ENCODE results near the gene PAX7.

The PAX7 gene

DNA sequence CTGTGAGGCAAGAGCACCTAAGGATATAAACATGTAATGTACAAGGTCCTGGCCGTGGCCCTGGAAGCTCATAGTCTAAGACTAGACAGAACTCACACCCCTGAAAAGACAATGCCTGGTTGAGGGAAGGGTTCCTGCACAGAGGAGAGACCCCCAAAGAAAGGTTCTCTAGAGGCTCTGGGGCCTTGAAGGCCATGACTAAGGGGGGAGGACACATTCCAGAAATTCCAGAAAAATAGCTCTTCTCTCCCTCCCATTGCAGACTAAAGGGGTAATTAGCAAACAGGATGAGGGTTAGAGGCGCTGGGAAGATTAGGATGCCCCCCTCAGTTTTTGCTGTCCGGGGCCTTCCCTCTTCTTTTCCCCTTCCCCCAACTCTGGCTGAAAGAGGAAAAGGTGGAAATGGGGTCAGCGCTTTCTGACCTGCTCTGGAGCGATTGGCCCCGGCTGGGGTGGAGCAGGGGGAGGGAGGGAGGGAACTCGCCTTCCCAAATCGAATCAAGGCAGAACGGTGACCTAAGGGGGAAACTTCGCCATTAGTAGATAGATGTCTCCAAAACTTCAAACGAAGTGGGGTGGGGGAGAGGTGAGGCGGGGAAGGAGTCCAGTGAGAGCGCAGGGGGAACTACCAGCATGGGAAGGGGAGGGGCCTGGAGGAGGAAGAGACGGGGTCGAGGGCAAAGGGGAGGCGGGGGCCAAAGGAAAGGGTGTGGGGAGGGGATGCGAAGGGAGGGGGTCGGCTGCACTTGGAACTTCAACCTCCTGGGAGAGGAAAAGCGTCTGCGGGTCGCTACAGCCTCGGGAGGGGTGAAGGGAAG is 11.8 kb downstream of the PAX7 start:
- H3K27me3 ChIP-seq (replicated peaks; ENCODE audit: control insufficient read depth, insufficient read depth, low read length), result peaks cover 7% of the 10 kb centered on the region
- no peaks in the 10 kb centered on the region for H3K36me3 ChIP-seq (ENCODE audit: control insufficient read depth, insufficient read depth, low read length)
- TF ChIP-seq, protein P1, sequence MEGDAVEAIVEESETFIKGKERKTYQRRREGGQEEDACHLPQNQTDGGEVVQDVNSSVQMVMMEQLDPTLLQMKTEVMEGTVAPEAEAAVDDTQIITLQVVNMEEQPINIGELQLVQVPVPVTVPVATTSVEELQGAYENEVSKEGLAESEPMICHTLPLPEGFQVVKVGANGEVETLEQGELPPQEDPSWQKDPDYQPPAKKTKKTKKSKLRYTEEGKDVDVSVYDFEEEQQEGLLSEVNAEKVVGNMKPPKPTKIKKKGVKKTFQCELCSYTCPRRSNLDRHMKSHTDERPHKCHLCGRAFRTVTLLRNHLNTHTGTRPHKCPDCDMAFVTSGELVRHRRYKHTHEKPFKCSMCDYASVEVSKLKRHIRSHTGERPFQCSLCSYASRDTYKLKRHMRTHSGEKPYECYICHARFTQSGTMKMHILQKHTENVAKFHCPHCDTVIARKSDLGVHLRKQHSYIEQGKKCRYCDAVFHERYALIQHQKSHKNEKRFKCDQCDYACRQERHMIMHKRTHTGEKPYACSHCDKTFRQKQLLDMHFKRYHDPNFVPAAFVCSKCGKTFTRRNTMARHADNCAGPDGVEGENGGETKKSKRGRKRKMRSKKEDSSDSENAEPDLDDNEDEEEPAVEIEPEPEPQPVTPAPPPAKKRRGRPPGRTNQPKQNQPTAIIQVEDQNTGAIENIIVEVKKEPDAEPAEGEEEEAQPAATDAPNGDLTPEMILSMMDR (IDR thresholded peaks at IDR 0.05; ENCODE audit: insufficient read depth, low read length, poor library complexity, severe bottlenecking), result no peak
- H3K4me3 ChIP-seq (replicated peaks; ENCODE audit: low read depth, low read length), result no peak overlapping the region
- no peak for DNase-seq (ENCODE audit: extremely low read depth, insufficient read length)

DNA sequence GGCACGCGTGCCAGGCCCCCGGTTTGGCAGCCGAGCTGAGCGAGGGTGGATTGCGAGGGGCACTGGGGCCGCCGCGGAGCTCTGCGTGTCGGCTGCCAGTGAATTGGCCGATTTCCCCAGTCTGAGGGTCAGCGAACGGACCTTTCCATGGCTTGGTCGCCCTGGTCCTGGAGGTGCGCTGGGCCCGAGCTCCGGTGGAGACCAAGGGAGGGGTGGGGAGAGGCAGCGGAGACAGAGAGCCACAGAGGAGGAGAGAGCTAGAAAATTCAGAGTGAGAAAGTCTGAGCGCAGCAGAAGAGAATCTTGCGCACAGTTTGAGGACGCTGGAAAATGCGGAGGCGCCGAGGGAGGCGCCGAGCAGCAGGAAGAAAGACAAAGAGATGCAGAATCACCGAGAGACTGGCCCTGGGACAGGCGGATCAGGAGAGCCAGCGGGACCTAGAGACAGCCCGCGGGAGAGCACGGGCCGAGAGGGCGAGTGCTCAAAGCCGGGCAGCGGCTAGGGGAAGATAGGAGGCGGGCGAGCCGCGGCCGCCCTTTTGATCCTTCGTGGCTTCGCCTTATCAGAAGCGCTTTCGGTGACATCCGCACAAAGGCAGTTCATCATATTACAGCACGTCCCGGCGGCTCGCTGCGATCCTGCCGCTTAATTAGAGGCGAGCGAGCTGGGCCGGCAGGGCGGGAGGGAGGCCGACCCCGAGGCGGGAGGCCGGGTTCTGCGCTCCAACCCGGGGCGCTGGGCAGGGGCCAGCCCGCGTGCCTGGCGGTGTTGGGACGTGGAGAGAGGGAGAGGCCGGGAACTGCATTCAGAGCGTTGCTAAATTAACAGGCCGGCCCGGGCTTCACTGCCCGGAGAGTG is 12.7 kb downstream of the PAX7 start:
- peaks cover 5% of the 10 kb centered on the region for H3K27me3 ChIP-seq (replicated peaks; ENCODE audit: control insufficient read depth, insufficient read depth, low read length)
- TF ChIP-seq, protein P1 (IDR thresholded peaks at IDR 0.05; ENCODE audit: insufficient read depth, low read length, poor library complexity, severe bottlenecking), result no peak
- no peaks in the 10 kb centered on the region for H3K36me3 ChIP-seq (ENCODE audit: control insufficient read depth, insufficient read depth, low read length)
- no peak for DNase-seq (ENCODE audit: extremely low read depth, insufficient read length)
- no peak overlapping the region for H3K4me3 ChIP-seq (replicated peaks; ENCODE audit: low read depth, low read length)

DNA sequence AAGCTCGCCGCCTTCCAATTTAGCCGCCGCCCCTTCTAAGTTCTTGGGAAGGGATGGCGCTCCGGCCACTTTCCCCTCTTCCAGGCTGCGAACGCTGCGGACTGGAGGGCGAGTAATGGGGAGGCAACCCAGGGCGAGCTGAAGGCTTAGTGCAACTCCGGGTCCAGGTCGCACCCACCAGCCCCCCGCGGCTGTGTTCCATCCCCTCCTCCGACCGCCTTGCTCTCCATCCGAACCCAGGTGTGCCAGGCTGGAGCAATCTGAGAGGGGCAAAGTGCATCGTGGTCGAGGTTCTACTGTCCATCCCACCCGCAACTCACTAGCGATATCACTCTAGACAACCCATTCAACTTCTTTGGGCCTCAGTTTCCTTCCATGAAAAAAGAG is 13.4 kb downstream of the PAX7 start:
- peaks cover 3% of the 10 kb centered on the region for H3K27me3 ChIP-seq (replicated peaks; ENCODE audit: control insufficient read depth, insufficient read depth, low read length)
- TF ChIP-seq, protein P1 (IDR thresholded peaks at IDR 0.05; ENCODE audit: insufficient read depth, low read length, poor library complexity, severe bottlenecking), result no peak
- no peak for DNase-seq (ENCODE audit: extremely low read depth, insufficient read length)
- no peak overlapping the region for H3K4me3 ChIP-seq (replicated peaks; ENCODE audit: low read depth, low read length)
- no peaks in the 10 kb centered on the region for H3K36me3 ChIP-seq (ENCODE audit: control insufficient read depth, insufficient read depth, low read length)

DNA sequence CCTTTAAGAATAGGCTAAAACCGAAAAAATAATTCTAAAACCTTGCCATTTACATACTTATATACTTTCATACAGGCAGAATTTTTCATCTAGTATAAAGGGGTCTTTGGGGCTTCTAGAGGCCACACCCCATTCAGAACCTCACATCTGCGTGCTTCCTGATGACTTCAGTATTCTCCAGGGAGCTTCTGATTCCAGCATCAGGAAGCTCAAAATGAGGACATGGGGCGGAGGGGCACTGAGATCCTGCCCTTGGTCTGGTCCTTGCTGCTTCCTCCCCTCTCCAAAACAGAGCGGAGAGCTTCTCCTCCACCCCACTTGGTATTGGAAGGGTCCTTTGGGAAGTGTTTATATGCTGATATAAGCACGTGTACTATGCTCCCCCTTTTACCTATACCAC is 13.8 kb downstream of the PAX7 start:
- no peak for DNase-seq (ENCODE audit: extremely low read depth, insufficient read length)
- TF ChIP-seq, protein P1 (IDR thresholded peaks at IDR 0.05; ENCODE audit: insufficient read depth, low read length, poor library complexity, severe bottlenecking), result no peak
- peaks cover 3% of the 10 kb centered on the region; the same call in 1 of the 2 replicates for H3K27me3 ChIP-seq (replicated peaks; ENCODE audit: control insufficient read depth, insufficient read depth, low read length)
- H3K36me3 ChIP-seq (ENCODE audit: control insufficient read depth, insufficient read depth, low read length), result no peaks in the 10 kb centered on the region
- H3K4me3 ChIP-seq (replicated peaks; ENCODE audit: low read depth, low read length), result no peak overlapping the region

GRCh38 chr1:18644973-18645746 is 14.5 kb downstream of the PAX7 start:
- no peak overlapping the region for H3K4me3 ChIP-seq (replicated peaks; ENCODE audit: low read depth, low read length)
- TF ChIP-seq, protein P1 (IDR thresholded peaks at IDR 0.05; ENCODE audit: insufficient read depth, low read length, poor library complexity, severe bottlenecking), result no peak
- H3K36me3 ChIP-seq (ENCODE audit: control insufficient read depth, insufficient read depth, low read length), result no peaks in the 10 kb centered on the region
- DNase-seq (ENCODE audit: extremely low read depth, insufficient read length), result no peak
- peaks cover 3% of the 10 kb centered on the region; the same call in 1 of the 2 replicates for H3K27me3 ChIP-seq (replicated peaks; ENCODE audit: control insufficient read depth, insufficient read depth, low read length)

All from GM06990 (cell line).